GM12878 (cell line): ENCODE measurements around the gene FBRSL1. TPM values are rescaled to one million over a fixed set of nuclear protein-coding genes. Genes with fewer than 3 reads are reported as not detected.

Experiments used
- BACH1 ChIP-seq: fragments of 450-650 bp; IDR thresholded peaks from 2 replicates; pipeline ENCODE4 v1.6.1; 2017; ENCODE audit warnings: mild to moderate bottlenecking, borderline replicate concordance
- E4F1 ChIP-seq: fragments of 450-650 bp; IDR thresholded peaks from 2 replicates; pipeline ENCODE4 v1.6.1; 2018; ENCODE audit warnings: borderline replicate concordance, mild to moderate bottlenecking; ENCODE audit not compliant: partially characterized antibody
- EED ChIP-seq: sonication (generic); IDR thresholded peaks from 2 replicates; pipeline ENCODE4 v1.6.1; 2016; ENCODE audit warnings: antibody characterized with exemption, low read depth
- ETV6 ChIP-seq, 2 experiments: fragments of 450-650 bp in 1 of 2; IDR thresholded peaks in 1 of 2; conservative IDR thresholded peaks in 1 of 2; 2 replicates each; pipeline ENCODE4 v1.6.1; 2014; ENCODE audit warnings: antibody characterized with exemption in 1 of 2, borderline replicate concordance in 1 of 2, low read depth in 1 of 2, mild to moderate bottlenecking in 1 of 2, moderate library complexity in 1 of 2
- HDAC6 ChIP-seq: fragments of 200-600 bp; sonication (generic); IDR thresholded peaks from one replicate; pipeline ENCODE4 v1.8.0; 2017; ENCODE audit warnings: antibody characterized with exemption; ENCODE audit not compliant: unreplicated experiment
- NR2C2 ChIP-seq: IDR thresholded peaks from 2 replicates; pipeline ENCODE4 v1.6.1; 2011; ENCODE audit warnings: borderline replicate concordance, low read depth; ENCODE audit not compliant: control insufficient read depth, insufficient read length
- ZBTB40 ChIP-seq: fragments of 450-650 bp; IDR thresholded peaks from 2 replicates; pipeline ENCODE4 v1.6.1; 2016; ENCODE audit warnings: mild to moderate bottlenecking, moderate library complexity, borderline replicate concordance
- polyA plus RNA-seq, 11 experiments: library from polyadenylated mRNA; depleted of rRNA in 4 of 11; unstranded in 6 of 11; stranded (reverse) in 5 of 11; fragments of >200 nt; fragmentation: Nextera tagmentation in 4 of 11; fragmentation: Illumina TruSeq in 1 of 11; extraction: Ambion mirVana in 4 of 11; extraction: Trizol in 1 of 11; gene quantifications; 1 replicate in 1 of 11; 2 replicates in 10 of 11; pipeline versions ENCODE4 v1.2.1 to v1.2.3, GENCODE V29; 2011 to 2016; ENCODE audit warnings: inconsistent platforms in 2 of 11, missing spikeins in 2 of 11, low read depth in 1 of 11
- total RNA-seq, 4 experiments: library from RNA; depleted of rRNA in 3 of 4; stranded (reverse); fragments of >200 nt in 3 of 4; fragmentation: Illumina TruSeq in 1 of 4; extraction: Trizol in 1 of 4; gene quantifications; 2 replicates each; pipeline versions ENCODE4 v1.2.1 to v1.2.3, GENCODE V29; 2013 to 2021

FBRSL1 gene
- total and polyA plus RNA-seq, 10 of the 15 experiments (the other 5 are each of a cell fraction or from before 2014, with no cell fraction given) = 0.19 to 55.1 (median 4.1) TPM

GRCh38 chr12:132527186-132527882 is 37.4 kb downstream of the FBRSL1 start (continued):
- TF ChIP-seq ZBTB40 = no peak
- TF ChIP-seq NR2C2 = no peak
- TF ChIP-seq EED = no peak
- TF ChIP-seq E4F1 = no peak
- TF ChIP-seq BACH1 = no peak
- TF ChIP-seq HDAC6 = no peak
- no peak for TF ChIP-seq ETV6 (conservative IDR thresholded peaks at IDR 0.05 in 1 of 2, IDR thresholded peaks at IDR 0.05 in 1 of 2; ENCODE audit: borderline replicate concordance in 1 of 2, low read depth in 1 of 2)
- TF ChIP-seq, all 136 proteins: peak for 0
